Measurements from ENCODE around the gene CCDC69. TPM values are rescaled to one million over a fixed set of nuclear protein-coding genes. Genes with fewer than 3 reads are reported as not detected.

The CCDC69 gene
- total RNA-seq, 1 experiment from 2014 or later: 5.1 TPM

DNA sequence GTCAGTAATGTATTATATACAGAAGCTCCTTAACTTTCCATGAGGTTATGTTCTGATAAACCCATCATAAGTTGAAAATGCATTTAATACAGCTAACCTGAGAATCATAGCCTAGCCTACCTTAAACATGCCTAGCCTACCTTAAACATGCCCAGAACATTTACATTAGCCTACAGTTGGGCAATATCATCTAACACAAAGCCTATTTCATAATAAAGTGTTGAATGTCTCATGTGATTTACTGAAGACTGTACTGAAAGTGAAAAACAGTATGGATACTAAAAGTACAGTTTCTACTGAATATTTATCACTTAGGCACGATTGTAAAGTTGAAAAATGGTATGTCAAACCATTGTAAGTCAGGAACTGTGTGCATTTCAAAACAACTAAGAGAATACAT lies 30.7 kb upstream of the CCDC69 start:
- CTCF ChIA-PET: no interaction called here
- BruUV-seq (replicated peaks): no TSS peak
- intact Hi-C loops (cut with micrococcal nuclease; ENCODE audit: unreplicated experiment): loop anchor here (5.0 kb wide), 2 partner anchors 63 to 518 kb away; partner anchors contain the start of gene G3BP1

DNA sequence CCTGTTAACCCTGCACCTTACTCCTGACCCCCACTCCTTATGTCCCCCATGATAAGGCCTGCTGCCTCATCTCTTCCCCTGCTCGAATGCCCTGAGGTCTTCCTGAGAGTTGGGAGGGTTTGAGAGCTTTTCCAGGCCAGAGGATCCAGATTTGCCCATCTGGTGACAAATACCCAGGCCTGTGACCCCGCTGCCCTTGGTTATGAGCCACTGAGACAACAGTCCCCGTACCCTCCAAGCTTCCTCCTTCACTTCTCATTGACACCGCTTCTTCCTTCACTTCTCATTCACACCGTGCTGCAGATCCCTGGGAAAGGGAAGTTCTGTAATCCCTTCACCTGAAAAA lies 29.7 kb upstream of the CCDC69 start:
- peak overlapping the region; percentile 50 for H3K27ac Mint-ChIP-seq (ENCODE audit: unreplicated experiment)

More for the DNA sequence above, 30.7 kb upstream of the CCDC69 start:
- no peaks in the 10 kb centered on the region for H3K36me3 ChIP-seq (ENCODE audit: control insufficient read depth, insufficient read depth, low read length)
- Mint-ChIP-seq H3K36me3 (ENCODE audit: insufficient read depth, unreplicated experiment) (peaks cover 11% of the 10 kb centered on the region), H3K27me3 (ENCODE audit: insufficient read depth, unreplicated experiment) (no peaks in the 10 kb centered on the region), H3K4me1 (ENCODE audit: low read depth, unreplicated experiment) (peaks cover 23% of the 10 kb centered on the region), H3K27ac (ENCODE audit: unreplicated experiment) (no peak overlapping the region), H3K9me3 (ENCODE audit: unreplicated experiment) (no peaks in the 10 kb centered on the region), H3K4me3 (ENCODE audit: unreplicated experiment) (no peak overlapping the region)
- no peaks in the 10 kb centered on the region for H3K27me3 ChIP-seq (replicated peaks; ENCODE audit: control insufficient read depth, insufficient read depth, low read length)
- H3K9me3 ChIP-seq: no peaks in the 10 kb centered on the region
- peaks cover 16% of the 10 kb centered on the region for H3K4me1 ChIP-seq
- POLR2A ChIA-PET: no interaction called here
- no peak overlapping the region for H3K4me3 ChIP-seq (ENCODE audit: low read depth, low read length)
- no peak for TF ChIP-seq CTCF (IDR thresholded peaks at IDR 0.05; ENCODE audit: insufficient read depth in 1 of 2, low read depth in 1 of 2, low read length in 1 of 2, severe bottlenecking in 1 of 2, unreplicated experiment in 1 of 2)
- no peak for DNase-seq

More for the DNA sequence above, 29.7 kb upstream of the CCDC69 start:
- no peak for DNase-seq
- Mint-ChIP-seq H3K9me3 (ENCODE audit: unreplicated experiment) (no peaks in the 10 kb centered on the region), H3K4me1 (ENCODE audit: low read depth, unreplicated experiment) (peaks cover 23% of the 10 kb centered on the region), H3K27me3 (ENCODE audit: insufficient read depth, unreplicated experiment) (no peaks in the 10 kb centered on the region), H3K4me3 (ENCODE audit: unreplicated experiment) (peak overlapping the region; percentile 76), H3K36me3 (ENCODE audit: insufficient read depth, unreplicated experiment) (peaks cover 11% of the 10 kb centered on the region)
- Histone ChIP-seq H3K9me3 (no peaks in the 10 kb centered on the region), H3K27me3 (replicated peaks; ENCODE audit: control insufficient read depth, insufficient read depth, low read length) (no peaks in the 10 kb centered on the region), H3K4me3 (ENCODE audit: low read depth, low read length) (peak overlapping the region; percentile 76), H3K36me3 (ENCODE audit: control insufficient read depth, insufficient read depth, low read length) (no peaks in the 10 kb centered on the region), H3K4me1 (peaks cover 16% of the 10 kb centered on the region)
- ChIA-PET POLR2A (interaction anchor here (1.2 kb wide), 1 partner anchor 518 kb away, joined by 7 read pairs; no protein-coding TSS in a partner anchor), CTCF (interaction anchor here (1.7 to 1.8 kb wide), 2 partner anchors 45 to 194 kb away, joined by 10 to 17 read pairs; partner anchors contain the start of gene SLC36A1)
- no TSS peak for BruUV-seq (replicated peaks)
- intact Hi-C loops (cut with micrococcal nuclease; ENCODE audit: unreplicated experiment): loop anchor here (1.0 to 5.0 kb wide), 3 partner anchors 45 to 519 kb away; partner anchors contain the start of gene G3BP1
- TF ChIP-seq CTCF (IDR thresholded peaks at IDR 0.05; ENCODE audit: insufficient read depth in 1 of 2, low read depth in 1 of 2, low read length in 1 of 2, severe bottlenecking in 1 of 2, unreplicated experiment in 1 of 2): no peak
